GM21447 (cell line): ENCODE results near the gene BTG2.

Source experiments
- ATAC-seq: cut with Tn5 transposase; IDR thresholded peaks from one replicate; pipeline ENCODE4 v1.9.1; 2021; ENCODE audit not compliant: unreplicated experiment

BTG2 gene

GRCh38 chr1:203338335-203339036 lies 33.2 kb downstream of the BTG2 start:
- ATAC-seq: no peak

DNA sequence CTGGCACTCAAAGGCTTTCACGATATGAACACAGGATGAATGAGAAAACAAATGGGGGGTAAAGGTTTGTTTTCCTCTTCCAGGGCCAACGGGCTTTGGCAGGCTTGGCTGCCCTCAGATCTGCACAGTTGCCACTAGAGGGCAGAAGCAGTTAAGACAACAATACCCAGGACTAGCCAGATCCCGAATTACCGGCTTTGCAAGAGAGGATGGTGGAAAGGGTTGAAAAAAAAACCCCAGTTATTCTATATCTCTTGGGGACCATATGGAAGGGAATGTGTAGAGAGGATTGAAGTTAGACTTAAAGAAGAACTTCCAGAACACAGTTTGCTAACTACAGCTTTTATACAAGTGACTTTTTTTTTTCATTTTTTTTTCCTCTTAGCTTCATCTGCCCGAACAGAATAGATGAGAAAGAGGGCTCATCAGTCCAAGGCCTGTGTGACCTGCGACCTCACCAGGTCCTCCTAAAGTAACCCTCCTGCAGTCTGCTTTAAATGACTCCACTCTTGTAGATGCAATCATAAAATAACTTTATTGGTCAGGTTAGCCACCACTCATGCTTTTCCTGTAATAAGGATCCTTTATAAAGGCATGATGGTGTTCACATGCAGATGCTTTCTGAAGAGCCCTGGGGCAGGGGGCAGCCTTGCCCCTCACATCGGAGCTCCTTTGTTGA lies 34.9 kb downstream of the BTG2 start:
- no peak for ATAC-seq

GRCh38 chr1:203342192-203342940 lies 37.0 kb downstream of the BTG2 start:
- ATAC-seq: no peak

DNA sequence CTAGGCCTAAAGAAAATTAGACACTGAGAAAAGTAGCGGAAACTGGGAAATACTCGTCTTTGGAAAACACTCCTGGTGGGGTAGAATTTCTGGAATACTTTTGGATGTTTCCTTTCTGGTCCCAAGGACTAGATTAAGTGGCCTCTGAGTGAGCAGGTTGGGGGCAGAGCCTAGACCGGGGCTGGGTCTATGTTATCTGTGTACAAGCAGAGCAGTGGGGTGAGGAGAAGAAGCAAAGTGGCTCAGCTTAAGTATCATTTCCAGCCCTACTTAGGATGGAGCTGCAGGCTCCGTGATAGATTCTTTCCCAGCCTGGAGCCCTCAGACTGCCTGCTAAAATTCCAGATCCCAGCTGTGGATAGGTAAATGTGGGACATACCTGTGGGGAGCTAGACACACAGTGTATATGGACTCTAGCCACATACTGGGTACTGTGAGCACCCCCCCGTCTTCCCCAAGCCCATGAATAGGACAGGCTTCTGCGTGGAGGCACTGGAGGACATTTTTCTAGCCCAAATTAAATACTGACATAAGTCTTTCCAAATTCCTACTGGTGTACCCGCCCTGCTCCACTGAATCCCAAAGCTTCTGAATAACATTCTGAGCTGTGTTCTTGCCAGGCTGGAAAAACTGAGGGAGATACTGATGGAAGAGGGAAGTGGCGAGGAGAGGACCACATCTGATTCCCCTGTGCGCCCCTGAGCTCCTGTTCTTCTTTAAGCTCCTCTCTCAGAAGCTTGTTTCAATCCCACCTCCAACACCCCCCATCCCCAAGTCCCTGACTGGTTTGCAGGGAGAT lies 38.8 kb downstream of the BTG2 start:
- ATAC-seq: no peak

DNA sequence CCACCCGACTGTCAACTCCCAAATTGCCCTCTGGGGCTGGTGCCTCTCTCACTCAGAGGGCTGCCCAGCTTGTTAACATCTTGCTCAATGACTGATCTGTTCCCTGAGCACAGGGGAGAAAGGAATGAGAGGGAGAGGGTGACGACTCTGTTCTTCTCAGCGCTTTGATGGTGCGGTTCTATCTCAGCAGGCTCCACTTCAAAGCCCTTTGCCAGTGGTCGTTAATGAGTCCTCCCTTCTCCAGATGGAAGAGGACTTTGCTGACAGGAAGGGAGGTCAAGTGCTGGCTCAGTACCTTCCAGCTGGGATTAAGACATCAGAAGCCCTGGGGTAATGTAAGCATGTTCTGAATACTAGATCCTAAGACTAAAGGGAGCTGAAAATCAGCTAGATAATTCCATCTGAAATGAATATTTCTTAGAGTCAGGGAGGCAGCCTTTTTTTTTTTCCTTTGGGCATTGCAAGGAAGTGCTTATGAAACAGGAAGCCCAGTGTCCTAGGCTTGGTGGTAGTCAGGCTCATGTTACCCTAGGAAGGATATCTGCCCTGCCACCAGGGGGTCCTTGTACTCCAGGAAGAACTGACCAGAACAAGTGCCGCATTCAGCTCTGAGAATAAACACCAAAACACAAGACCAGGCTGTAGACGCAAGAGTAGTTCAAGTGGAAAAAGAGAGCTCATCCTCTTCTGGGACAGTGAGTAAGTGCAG lies 40.9 kb downstream of the BTG2 start:
- ATAC-seq: no peak

DNA sequence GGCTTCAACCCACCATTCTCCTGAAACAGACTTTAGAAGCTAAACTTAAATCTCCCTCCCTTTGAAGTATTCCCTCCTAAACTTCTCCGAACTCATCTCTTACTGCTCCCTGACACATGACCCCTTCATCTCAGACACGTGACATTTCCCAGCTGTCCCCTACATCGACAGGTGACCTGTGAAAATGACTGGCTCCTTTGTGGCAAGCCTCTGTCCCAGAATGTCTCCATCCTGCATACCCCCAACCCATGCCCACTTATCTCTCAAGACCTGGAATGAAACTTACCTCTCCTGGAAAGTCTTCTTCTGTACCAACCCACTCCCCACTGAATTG lies 41.4 kb downstream of the BTG2 start:
- no peak for ATAC-seq

- ATAC-seq: no peak
These were observed 43.8 kb downstream of the BTG2 start for GRCh38 chr1:203349166-203349565.

DNA sequence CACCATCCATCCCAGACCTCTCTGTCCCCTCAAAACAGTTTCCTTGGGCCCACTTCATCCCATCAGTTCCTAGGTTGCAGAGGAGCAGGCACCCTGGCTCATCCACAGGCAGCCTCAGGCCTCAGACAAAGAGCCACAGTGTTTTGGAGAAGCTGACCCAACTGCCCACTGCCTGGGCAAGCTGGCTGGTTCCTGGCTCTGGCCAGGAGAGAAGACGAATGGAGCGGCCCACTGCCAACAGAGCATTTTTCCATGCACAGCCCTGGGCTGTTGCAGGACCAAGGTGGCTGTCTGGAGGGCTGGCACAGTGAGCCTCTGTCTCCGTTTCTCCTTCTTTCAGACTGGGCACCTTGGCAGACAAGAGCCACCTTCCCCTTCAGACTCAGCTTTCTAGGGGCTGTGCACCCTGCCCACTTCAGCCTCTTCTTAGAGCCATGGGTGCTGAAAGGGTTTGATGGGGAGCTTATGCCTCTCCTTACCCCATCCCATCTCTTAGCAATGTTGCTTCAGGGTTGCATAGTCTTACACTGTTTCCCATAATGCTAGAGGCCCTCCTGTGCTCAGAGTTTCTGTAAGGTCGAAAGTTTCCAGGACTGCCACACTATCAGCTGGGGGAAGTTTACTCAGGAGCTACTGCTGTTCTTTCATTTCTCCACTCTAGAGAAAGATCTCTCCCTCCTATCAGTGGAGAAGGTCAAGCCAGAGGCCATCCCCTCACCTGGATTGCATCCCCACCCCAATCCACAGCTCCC lies 44.6 kb downstream of the BTG2 start:
- no peak for ATAC-seq

DNA sequence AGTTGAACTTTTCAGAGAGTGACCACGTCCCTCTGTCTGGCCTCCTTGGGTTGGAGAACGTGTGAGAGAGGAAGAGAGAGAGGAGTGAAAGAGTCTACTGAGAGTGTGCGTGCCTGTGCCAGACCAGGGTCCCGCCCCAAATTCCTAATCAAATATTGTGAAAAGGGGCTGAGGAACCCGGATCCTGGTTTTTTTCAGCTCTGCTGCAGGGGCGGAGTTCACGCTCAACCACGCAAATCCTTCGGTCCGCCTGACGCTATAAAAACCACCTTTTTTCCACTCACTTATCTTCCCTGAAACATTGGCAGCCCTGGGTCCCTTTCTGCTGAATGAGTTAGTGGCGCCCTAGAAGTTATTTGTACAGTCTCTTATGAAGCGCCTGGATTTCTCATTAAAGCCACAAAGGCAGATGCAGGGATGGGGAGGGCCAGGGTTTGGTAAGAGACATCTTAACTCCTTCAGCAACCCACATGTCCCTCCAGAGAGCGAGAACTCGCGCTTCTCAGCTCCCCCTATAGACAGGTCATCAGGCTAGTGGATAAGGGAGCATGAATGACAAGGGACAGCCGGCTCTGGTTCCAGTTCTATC lies 45.8 kb downstream of the BTG2 start, which contains the start of gene FMOD:
FMOD (minus strand) TSS at position 86 of the 589 bp plus-strand sequence. CDS start 2,852 bp downstream, outside the sequence.
- ATAC-seq: no peak

DNA sequence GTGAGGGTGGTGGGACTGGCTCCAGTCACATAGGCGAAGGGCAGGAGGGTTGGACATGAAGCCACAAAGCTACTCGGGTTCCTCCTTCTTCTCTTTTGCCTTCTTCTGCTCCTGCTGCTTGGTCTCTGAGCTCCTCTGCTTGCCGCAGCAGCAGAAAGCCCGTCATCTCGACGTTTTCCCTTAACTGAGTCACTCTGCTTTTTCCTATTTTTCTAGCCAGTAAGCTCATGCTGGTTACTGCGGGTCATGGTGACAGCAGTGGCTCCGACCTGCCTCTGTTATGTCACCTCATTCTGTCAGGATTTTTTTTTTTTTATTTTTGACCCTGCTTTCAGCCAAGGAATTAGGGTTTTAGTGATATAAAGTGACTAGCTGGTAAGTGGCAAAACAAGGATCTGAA lies 48.2 kb downstream of the BTG2 start:
- ATAC-seq: no peak

- no peak for ATAC-seq
These were observed 48.9 kb downstream of the BTG2 start for GRCh38 chr1:203354246-203354645.

GRCh38 chr1:203359010-203359571 lies 53.8 kb downstream of the BTG2 start:
- no peak for ATAC-seq
